SK-N-MC (cell line): ENCODE data around the gene SLC38A10.

Experiments used
- EZH2 ChIP-seq: fragments of 200-600 bp; sonication (generic); IDR thresholded peaks from one replicate; pipeline ENCODE4 v1.6.1; 2017; ENCODE audit warnings: antibody characterized with exemption
- FOXP2 ChIP-seq: optimal IDR thresholded peaks from 2 replicates; pipeline ENCODE3; 2011; ENCODE audit warnings: mild to moderate bottlenecking, moderate library complexity; ENCODE audit not compliant: insufficient read depth; ENCODE audit errors: extremely low read length, control extremely low read depth
- POLR2AphosphoS5 ChIP-seq: IDR thresholded peaks from 2 replicates; pipeline ENCODE4 v1.6.1; 2012; ENCODE audit warnings: mild to moderate bottlenecking, low read depth, low read length, borderline replicate concordance

DNA sequence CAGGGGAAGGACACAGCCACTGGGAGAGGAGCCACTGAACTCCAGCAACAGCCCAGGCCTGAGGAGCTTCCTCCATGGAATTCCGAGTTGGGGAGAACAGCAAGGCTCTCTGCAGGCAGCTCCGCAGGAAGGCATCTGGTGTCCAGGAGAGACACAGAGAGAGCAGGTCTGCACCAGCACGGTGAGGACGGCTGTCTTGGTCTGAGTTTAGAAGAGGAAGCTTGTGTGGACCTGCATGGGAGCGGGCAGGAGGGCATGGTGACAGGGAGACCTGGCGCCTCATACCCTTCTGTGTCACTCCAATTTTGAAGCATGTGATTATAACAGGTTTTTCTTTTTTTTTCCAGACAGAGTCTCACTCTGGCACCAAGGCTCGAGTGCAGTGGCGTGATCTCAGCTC is 6.4 kb downstream of the SLC38A10 start:
- TF ChIP-seq EZH2 (no peak), POLR2AphosphoS5 (no peak), FOXP2 (no peak)
